ENCODE measurements around the gene TRDMT1. TPM values are rescaled to one million over a fixed set of nuclear protein-coding genes. Genes with fewer than 3 reads are reported as not detected.

TRDMT1 gene
- polyA plus RNA-seq, 1 donor (not counting 4 experiments of a cell fraction or from before 2014, with no cell fraction given): 6.6 TPM

DNA sequence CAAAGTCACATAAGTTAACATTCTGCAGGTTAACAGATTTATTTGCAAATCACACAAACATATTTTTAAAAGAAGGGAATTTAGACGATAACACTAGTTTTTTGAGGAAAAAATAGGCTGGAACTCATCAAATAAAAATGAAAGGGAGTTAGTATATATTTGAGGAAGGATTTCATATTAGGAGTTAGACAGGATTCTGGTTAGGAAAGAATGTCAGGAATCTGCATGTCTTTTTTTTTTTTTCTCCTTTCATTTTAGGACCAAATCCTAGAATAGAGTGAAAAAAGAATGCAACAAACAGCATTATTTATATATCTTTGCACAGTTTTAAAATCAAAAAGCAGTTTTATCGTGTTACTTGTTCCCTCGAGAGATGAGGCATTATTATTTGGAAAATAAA is 8.9 kb upstream of the TRDMT1 start:
- FAIRE-seq: no peak
- H3K9ac ChIP-seq (ENCODE audit: control insufficient read depth, extremely low read depth, insufficient read depth, low read length): no peak overlapping the region
- dilution Hi-C loops (cut with MboI; ENCODE audit: extremely low pct_ligation_motif_present, low sequenced_read_pairs): no loop called here
- no peak for TF ChIP-seq EZH2 (IDR thresholded peaks at IDR 0.05; ENCODE audit: low read length)
- TF ChIP-seq, protein P1, sequence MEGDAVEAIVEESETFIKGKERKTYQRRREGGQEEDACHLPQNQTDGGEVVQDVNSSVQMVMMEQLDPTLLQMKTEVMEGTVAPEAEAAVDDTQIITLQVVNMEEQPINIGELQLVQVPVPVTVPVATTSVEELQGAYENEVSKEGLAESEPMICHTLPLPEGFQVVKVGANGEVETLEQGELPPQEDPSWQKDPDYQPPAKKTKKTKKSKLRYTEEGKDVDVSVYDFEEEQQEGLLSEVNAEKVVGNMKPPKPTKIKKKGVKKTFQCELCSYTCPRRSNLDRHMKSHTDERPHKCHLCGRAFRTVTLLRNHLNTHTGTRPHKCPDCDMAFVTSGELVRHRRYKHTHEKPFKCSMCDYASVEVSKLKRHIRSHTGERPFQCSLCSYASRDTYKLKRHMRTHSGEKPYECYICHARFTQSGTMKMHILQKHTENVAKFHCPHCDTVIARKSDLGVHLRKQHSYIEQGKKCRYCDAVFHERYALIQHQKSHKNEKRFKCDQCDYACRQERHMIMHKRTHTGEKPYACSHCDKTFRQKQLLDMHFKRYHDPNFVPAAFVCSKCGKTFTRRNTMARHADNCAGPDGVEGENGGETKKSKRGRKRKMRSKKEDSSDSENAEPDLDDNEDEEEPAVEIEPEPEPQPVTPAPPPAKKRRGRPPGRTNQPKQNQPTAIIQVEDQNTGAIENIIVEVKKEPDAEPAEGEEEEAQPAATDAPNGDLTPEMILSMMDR (optimal IDR thresholded peaks at IDR 0.05 in 1 of 3, IDR thresholded peaks at IDR 0.05 in 1 of 3, conservative IDR thresholded peaks at IDR 0.05 in 1 of 3; ENCODE audit: extremely low read depth in 1 of 3, insufficient read depth in 2 of 3, low read length in 3 of 3): no peak
- H3K9me1 ChIP-seq (ENCODE audit: control insufficient read depth, extremely low read depth, insufficient read depth, low read length): no peaks in the 10 kb centered on the region
- no peak for DNase-seq (ENCODE audit: low read depth, low spot score)
- H3K9me3 ChIP-seq (ENCODE audit: control insufficient read depth, low read depth, low read length): no peaks in the 10 kb centered on the region
- no peaks in the 10 kb centered on the region for H4K20me1 ChIP-seq (ENCODE audit: control insufficient read depth, extremely low read depth, insufficient read depth, low read length)
- H3K27me3 ChIP-seq (ENCODE audit: control insufficient read depth, extremely low read depth, insufficient read depth, low read length): no peaks in the 10 kb centered on the region
- peaks cover 27% of the 10 kb centered on the region for H3K4me1 ChIP-seq (ENCODE audit: control insufficient read depth, extremely low read depth, insufficient read depth, low read length)
- no peak overlapping the region for H3K4me3 ChIP-seq (ENCODE audit: control insufficient read depth in 2 of 3, extremely low read depth in 1 of 3, insufficient read depth in 2 of 3, low read depth in 1 of 3, low read length in 3 of 3)
- no peaks in the 10 kb centered on the region for H3K79me2 ChIP-seq (ENCODE audit: control insufficient read depth, insufficient read depth, low read length)
- H3K27ac ChIP-seq (ENCODE audit: control insufficient read depth, insufficient read depth, low read length): no peak overlapping the region
- H2AFZ ChIP-seq (ENCODE audit: control insufficient read depth, low read length): no peak overlapping the region
- H3K36me3 ChIP-seq (ENCODE audit: control insufficient read depth in 2 of 2, extremely low read depth in 1 of 2, insufficient read depth in 2 of 2, low read length in 2 of 2): no peaks in the 10 kb centered on the region
- H3K4me2 ChIP-seq (ENCODE audit: control insufficient read depth, extremely low read depth, insufficient read depth, low read depth, low read length): no peak overlapping the region

DNA sequence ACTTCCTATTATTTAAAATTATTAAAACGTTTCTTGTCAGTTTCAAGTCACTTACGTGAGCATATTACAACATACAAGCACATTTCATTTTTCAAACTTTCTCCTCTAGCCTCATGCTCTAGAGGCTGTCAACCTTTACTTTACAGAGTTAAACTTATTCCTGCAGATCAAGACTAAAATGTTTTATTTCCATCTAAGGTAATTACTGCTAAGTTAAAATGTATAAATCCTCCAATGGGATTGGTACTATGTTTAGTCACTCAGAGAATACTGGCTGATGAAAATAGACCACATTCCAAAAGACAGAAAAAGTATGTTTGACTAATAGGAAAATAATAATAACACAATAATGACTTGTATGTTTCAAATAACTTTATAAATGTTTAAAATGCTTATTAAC is 8.4 kb upstream of the TRDMT1 start:
- no peak overlapping the region for H3K27ac ChIP-seq (ENCODE audit: control insufficient read depth, insufficient read depth, low read length)
- H4K20me1 ChIP-seq (ENCODE audit: control insufficient read depth, extremely low read depth, insufficient read depth, low read length): no peaks in the 10 kb centered on the region
- dilution Hi-C loops (cut with MboI; ENCODE audit: extremely low pct_ligation_motif_present, low sequenced_read_pairs): no loop called here
- peaks cover 22% of the 10 kb centered on the region for H3K4me1 ChIP-seq (ENCODE audit: control insufficient read depth, extremely low read depth, insufficient read depth, low read length)
- H3K79me2 ChIP-seq (ENCODE audit: control insufficient read depth, insufficient read depth, low read length): no peaks in the 10 kb centered on the region
- TF ChIP-seq, protein P1 (optimal IDR thresholded peaks at IDR 0.05 in 1 of 3, IDR thresholded peaks at IDR 0.05 in 1 of 3, conservative IDR thresholded peaks at IDR 0.05 in 1 of 3; ENCODE audit: extremely low read depth in 1 of 3, insufficient read depth in 2 of 3, low read length in 3 of 3): no peak
- TF ChIP-seq EZH2 (IDR thresholded peaks at IDR 0.05; ENCODE audit: low read length): no peak
- H3K9me3 ChIP-seq (ENCODE audit: control insufficient read depth, low read depth, low read length): no peaks in the 10 kb centered on the region
- H3K4me2 ChIP-seq (ENCODE audit: control insufficient read depth, extremely low read depth, insufficient read depth, low read depth, low read length): no peak overlapping the region
- H3K4me3 ChIP-seq (ENCODE audit: control insufficient read depth in 2 of 3, extremely low read depth in 1 of 3, insufficient read depth in 2 of 3, low read depth in 1 of 3, low read length in 3 of 3): no peak overlapping the region
- H3K9me1 ChIP-seq (ENCODE audit: control insufficient read depth, extremely low read depth, insufficient read depth, low read length): no peaks in the 10 kb centered on the region
- no peak overlapping the region for H2AFZ ChIP-seq (ENCODE audit: control insufficient read depth, low read length)
- FAIRE-seq (no peak), DNase-seq (ENCODE audit: low read depth, low spot score) (no peak)
- H3K9ac ChIP-seq (ENCODE audit: control insufficient read depth, extremely low read depth, insufficient read depth, low read length): no peak overlapping the region
- no peaks in the 10 kb centered on the region for H3K27me3 ChIP-seq (ENCODE audit: control insufficient read depth, extremely low read depth, insufficient read depth, low read length)
- no peaks in the 10 kb centered on the region for H3K36me3 ChIP-seq (ENCODE audit: control insufficient read depth in 2 of 2, extremely low read depth in 1 of 2, insufficient read depth in 2 of 2, low read length in 2 of 2)

Measured in keratinocyte (primary cell).